GM21528 (cell line): Measurements from ENCODE around the gene GIMAP5.
"Not testable (repeated sequence)": the region's sequence is repeated elsewhere in the genome, so short reads cannot be mapped to it uniquely, and the experiment has no call there.

ENCODE experiments used
- ATAC-seq: cut with Tn5 transposase; IDR thresholded peaks from one replicate; pipeline ENCODE4 v1.9.1; 2021; ENCODE audit warnings: mild to moderate bottlenecking, moderate library complexity; ENCODE audit not compliant: unreplicated experiment, low FRiP score

The GIMAP5 gene

DNA sequence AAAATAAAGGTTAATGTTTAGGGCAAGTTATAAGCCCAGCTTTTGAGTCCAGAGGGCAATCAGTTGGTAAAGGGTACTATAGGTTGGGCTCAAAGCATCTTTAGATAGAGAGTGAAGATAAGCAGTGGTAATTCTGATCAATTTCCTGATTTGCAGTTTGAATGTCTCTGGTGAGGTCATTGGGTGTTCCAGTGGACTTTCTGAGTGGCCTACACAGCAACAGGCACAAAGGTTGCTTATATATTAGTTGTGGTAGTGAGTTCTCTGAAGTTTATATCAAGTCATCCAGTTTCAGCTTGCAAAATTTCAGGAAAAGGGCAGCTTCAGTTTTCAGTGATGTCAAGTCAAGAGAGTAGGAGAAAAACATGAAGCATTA is 29.1 kb downstream of the GIMAP5 start:
- ATAC-seq = no peak

GRCh38 chr7:150769768-150770167 is 32.5 kb downstream of the GIMAP5 start:
- no peak for ATAC-seq

DNA sequence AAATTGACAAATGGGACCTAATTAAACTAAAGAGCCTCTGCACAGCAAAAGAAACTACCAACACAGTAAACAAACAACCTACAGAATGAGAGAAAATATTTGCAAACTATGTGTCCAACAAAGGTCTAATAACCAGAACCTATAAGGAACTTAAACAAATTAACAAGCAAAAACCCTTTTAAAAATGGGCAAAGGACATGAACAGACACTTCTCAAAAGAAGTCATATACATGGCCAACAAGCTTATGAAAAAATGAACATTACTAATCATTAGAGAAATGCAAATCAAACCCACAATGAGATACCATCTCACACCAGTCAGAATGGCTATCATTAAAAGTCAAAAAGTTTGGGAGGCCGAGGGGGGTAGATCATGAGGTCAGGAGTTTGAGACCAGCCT is 36.9 kb downstream of the GIMAP5 start:
- not testable (repeated sequence) for ATAC-seq

DNA sequence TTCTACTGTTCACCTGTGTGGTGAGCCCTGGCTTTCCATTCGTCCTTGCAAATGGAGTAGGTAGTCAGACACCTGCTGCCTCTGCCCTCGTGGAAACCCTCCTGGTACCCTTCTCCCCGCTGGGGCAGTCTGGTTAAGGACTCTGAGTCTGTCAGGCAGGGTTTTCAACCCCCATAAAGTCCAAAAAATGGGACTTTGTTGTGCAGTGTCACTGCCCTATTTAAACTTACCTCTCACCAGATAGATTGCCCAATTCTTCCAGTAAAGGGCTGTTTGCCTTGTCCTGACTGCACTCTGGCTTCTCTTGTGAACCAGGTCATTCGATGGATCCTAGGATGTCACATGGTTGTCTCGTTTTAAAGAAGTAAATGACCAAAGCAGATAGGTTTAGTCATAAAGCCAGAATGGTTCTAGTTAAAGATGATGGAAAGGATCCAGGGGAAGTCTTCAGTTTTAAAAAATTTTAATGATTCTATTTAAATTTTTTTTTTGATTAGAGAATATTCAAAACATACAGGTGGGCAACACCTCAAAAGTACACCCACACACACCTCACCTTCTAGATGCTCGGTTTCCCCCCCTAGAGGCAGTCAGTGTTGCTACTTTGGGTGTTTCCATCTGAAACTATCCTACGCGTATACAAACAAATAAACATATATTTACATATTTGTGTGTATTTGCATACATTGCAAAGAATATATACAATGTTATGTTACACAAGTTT is 41.0 kb downstream of the GIMAP5 start:
- no peak for ATAC-seq

DNA sequence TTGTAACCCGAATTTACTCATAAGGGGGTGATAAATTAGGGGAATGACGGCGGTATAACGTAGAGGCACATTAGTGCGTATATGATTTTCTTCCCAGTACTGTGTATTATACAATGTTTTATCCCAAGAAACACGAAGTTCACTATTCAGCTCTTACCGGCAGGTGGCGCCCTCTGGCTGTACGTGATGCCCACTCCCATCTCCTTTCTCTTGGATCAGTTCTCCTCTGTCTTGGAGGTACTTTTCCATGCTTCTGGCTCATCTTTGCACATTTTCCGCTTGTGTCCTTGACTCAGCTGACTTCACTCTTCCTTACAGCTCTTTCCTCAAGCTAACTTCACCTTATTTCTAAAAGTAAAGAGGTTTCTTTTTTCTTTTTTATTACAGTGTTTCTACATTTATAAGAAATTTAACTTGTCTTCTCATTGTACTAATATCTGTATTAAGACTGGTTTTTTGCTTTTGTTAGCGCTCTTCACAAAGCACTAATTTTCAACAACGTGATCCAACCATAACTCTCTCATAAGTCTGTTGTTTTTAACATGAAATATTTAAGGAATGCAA is 41.6 kb downstream of the GIMAP5 start:
- no peak for ATAC-seq

DNA sequence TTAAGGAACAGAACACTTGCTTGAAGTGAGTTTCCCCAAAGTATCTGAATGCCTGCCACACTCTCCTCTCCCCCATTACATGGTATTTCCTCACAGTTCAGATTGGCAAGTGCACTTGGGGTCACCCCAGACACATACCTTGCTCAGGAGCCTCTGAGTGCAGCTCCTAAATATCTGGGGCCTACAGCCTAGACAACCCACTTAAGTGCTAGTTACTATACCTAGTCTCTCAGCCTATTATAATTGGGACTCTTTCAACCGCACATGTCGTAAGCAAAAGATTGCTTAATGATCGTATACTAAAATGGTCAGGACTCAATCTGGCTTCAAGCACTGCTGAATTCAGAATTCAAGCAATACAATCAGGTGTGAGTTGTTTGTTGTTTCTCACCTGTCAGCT is 43.1 kb downstream of the GIMAP5 start:
- no peak for ATAC-seq

- ATAC-seq = no peak
These were observed 43.9 kb downstream of the GIMAP5 start for GRCh38 chr7:150781103-150781502.

DNA sequence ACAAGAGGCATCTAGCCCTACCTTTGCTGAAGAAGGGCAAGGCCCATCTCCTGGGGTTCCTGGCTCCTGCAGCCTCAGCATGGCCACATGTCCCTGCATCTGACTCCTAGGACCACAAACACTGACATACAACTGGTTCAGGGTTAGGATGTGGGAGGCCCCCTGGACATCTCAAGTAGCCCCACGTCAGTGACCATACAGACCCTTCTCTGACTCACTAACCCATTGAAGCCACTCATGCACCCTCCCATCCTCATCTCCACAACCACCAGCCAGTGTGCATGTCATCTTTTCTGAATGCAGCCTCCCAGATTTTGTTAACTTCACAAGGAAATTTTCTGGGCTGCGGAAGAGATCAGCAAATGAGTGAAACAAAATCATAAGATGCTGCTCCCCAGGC is 44.7 kb downstream of the GIMAP5 start:
- ATAC-seq = no peak

DNA sequence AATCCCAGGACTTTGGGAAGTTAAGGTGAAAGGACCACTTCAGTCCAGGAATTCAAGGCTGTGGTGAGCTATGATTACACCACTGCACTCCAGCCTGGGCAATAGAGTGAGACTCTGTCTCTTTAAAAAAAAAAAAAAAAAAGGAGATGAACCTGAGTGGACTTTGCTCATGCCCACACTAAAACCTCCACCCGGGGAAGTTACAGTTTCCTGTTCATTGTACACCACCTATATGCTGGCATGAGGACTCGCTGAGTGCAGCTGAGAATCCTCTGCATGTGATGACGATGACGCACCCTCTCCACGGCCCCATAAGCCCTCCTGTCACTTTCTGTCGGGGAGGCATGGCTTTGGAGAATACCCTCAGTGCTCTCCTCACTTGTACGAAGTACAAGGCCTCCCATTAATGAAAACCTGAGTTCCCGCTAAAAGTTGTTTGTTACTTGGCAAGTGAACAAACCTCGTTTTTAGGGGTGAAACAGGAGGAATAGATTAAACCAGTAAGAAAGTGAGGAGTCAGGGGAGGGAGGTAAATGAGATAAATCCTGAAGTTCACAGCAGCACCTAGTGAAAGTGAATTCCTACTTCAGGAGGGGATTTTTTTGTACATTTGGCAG is 47.0 kb downstream of the GIMAP5 start:
- no peak for ATAC-seq

DNA sequence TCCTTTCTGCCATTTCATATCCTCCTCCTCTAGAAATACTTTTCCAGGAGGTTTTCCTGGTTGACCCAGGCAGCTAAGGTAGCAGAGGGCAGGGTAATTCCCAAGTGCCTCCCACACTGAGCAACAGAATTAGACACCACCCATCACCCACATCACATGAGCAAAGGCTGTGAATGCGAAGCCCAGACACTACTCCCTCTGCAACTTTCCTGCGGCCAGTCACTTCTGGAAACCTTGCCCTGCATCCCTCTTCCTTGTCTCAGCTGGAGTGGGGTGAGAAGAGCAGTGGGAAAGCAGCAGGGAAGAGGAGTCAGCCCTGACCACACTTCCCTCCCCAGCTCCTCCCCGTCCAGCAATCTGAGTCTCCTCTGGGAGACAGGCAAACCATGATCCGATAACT is 47.7 kb downstream of the GIMAP5 start:
- ATAC-seq = no peak

DNA sequence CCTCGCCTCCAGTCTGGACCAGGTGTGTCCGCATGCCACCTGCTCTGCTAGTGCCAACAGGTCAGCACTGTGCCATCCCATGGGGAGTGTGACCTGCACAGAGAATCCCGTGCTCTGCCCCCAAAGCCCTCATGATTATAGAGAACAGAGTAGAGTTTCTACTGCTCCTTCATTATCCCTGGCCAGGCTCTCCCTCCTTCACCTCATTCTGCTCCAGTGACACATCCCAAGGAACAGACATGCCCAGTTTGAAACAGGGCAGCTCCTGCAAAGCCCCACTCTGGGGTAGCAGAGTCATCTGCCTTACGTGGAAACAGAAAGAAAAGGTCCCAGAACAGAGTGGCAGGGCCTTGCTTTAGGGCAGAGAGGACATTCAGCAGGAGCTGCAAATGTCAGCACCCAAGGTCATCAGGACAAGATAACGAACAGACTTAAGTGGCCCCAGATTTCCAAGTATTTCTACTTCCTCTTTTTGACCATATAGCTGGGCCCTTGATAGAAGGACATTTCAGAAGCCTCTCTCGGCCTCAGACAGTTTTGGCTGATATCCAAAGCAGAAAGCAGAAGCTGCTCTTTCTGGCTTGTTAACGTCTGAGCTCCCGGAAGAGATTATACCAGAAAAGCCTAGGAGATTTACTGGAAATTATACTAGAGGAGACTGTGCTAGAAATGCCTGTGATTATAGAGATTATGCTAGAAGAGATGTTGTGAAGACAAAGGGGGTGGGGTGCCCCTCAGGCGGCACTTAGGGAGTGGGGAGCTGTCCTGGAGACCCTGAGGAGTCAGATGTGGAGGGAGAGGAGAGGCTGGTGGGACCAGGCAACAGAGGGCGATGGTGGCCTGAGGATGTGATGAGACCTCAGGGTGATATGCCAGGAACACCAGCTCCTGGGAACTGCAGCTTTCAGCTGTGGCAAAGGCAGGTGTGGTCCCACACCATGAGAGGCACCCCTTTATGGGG is 50.4 kb downstream of the GIMAP5 start:
- no peak for ATAC-seq

DNA sequence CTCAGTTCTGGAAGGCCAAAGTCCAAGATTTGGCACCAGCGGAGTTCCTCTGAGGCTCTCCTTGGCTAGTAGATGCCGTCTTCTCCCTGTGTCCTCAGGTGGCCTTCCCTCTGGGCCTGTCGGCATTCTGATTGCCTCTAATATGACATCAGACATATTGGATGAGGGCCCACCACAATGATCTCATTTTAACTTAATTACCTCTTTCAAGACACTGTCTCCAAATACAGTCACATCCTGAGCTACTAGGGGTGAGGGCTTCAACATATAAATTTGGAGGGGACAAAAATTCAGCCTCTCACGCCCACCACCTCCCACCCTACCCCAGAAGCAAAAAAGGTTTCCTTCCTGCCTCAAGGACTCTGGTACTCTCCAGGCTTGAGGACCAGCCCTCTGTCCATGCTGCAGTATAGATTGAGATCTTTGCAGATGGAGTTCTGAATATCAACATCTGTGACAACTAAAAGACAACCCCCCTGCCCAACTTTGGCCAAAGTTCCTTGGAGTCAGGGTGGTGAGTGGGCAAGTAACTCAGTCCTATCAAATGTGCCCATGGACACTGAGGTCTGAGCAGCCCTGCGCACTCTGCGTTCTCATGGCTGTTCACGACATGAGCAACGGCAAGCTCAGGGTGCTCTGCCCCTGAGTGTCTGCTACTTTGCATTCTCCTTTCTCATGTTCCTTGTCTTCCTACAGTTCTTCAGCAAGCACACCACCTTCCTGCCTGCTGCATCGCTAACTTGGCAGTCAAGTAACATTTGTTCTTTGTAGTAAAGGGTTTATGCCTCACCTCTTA is 51.5 kb downstream of the GIMAP5 start:
- no peak for ATAC-seq

- ATAC-seq = no peak
These were observed 53.3 kb downstream of the GIMAP5 start for GRCh38 chr7:150790416-150791075.

DNA sequence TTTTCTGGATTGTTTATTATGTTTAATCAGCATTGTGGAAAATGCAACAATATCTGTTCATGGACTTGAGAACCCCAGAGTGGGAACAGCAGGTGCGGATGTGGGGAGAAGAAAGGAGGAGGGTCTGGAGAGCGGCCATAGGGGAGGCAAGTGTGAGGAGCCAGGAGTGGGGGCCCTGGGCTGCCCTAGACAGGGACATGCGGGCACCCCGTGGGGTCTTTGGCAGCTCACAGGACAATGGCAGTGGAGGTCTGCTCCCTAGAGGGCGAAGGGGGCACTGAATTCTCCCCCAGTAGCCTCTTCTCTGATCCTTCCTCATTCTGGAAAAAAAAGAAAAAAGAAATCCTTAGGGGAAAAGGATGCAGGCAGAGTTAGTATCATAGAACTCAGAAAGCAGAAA is 54.1 kb downstream of the GIMAP5 start:
- no peak for ATAC-seq

- no peak for ATAC-seq
These were observed 54.7 kb downstream of the GIMAP5 start for GRCh38 chr7:150791746-150792452.
